AG09319 (cell line): ENCODE data around the gene ZGRF1.

Source experiments
- DNase-seq: peaks from one replicate; pipeline ENCODE4 v3.0.0-alpha.2; 2010; ENCODE audit warnings: low read depth; ENCODE audit errors: extremely low read depth
- TF ChIP-seq, protein P1 (sequence below): IDR thresholded peaks from 2 replicates; pipeline ENCODE4 v1.5.1; 2011; ENCODE audit warnings: low read depth, mild to moderate bottlenecking, inconsistent platforms, low read length, moderate library complexity

ZGRF1 gene

GRCh38 chr4:112517067-112517634 is 119.6 kb downstream of the ZGRF1 start:
- TF ChIP-seq, protein P1, sequence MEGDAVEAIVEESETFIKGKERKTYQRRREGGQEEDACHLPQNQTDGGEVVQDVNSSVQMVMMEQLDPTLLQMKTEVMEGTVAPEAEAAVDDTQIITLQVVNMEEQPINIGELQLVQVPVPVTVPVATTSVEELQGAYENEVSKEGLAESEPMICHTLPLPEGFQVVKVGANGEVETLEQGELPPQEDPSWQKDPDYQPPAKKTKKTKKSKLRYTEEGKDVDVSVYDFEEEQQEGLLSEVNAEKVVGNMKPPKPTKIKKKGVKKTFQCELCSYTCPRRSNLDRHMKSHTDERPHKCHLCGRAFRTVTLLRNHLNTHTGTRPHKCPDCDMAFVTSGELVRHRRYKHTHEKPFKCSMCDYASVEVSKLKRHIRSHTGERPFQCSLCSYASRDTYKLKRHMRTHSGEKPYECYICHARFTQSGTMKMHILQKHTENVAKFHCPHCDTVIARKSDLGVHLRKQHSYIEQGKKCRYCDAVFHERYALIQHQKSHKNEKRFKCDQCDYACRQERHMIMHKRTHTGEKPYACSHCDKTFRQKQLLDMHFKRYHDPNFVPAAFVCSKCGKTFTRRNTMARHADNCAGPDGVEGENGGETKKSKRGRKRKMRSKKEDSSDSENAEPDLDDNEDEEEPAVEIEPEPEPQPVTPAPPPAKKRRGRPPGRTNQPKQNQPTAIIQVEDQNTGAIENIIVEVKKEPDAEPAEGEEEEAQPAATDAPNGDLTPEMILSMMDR, result no peak
- no peak for DNase-seq

GRCh38 chr4:112516471-112517066 is 120.1 kb downstream of the ZGRF1 start:
- TF ChIP-seq, protein P1, result no peak
- no peak for DNase-seq

- TF ChIP-seq, protein P1, result no peak
- no peak for DNase-seq
Observed at GRCh38 chr4:112516066-112516470, 120.6 kb downstream of the ZGRF1 start, which contains the start of gene NEUROG2. Gene NEUROG2 (minus strand): TSS chr4:112516180. CDS start chr4:112515475, 705 bp downstream.

DNA sequence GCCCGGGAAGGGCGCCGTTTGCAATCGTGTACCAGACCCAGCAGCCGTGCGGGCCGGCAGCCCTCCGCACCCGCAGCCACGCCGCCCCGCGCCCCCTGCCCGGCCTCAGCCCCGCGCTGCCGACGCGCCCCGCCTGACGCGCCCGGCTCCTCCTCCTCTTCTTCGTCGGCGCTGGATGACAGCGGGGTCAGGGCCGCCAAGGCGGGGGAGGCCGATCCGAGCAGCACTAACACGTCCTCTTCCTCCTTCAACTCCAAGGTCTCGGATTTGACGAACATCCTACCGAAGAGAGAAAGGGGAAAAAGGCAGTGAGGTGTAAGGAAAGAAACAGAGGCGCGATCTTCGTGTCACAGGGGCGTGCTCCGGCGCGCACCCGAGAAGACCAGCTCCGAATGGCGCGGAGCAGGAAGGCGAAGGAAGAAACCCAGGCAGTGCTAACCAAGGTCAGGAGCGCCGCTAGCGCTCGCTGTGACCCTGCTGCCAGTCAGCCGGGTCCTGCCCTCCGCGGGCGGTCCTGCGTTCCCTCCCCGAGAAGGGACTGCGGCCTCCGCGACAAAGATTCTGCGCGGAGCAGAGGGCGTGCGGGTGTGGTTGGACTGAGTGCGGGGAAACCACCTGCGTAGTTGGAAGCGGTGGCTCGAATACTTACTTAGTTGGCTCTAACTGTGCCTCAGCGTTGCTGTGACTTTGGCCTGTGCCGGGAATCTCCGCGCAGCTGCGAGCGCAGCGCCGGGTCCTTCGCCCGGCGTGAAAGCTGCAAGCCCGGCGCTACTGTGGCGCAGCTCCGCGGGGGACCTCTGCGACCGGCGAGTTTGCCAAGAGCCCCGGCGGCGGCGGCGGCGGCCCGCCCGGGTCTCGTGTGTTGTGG is 121.3 kb downstream of the ZGRF1 start:
- no peak for DNase-seq
- TF ChIP-seq, protein P1, result no peak

DNA sequence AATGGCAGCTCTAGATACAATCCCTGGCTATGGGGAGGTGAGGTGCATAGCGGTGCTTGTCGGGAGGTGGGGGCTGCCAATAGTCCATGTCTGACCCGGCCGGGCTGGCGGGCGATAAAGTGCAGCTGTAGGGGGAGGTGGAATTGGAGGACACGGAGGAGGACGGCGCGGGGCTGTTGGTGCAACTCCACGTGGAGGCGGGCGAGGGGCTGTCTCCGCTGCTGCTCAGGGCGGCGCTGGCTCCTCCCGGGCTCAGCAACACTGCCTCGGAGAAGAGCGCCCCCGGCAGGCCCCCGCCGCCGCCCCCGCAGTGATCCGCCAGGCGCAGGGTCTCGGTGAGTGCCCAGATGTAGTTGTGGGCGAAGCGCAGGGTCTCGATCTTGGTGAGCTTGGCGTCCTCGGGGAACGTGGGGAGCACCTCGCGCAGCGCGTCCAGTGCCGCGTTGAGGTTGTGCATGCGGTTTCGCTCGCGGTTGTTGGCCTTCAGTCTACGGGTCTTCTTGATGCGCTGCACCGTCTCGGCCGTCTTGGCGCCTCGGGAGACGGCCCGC is 122.0 kb downstream of the ZGRF1 start:
- TF ChIP-seq, protein P1, result no peak
- DNase-seq, result no peak

- TF ChIP-seq, protein P1, result no peak
- no peak for DNase-seq
Observed at GRCh38 chr4:112513971-112514646, 122.6 kb downstream of the ZGRF1 start.
